NAMALWA (cell line): ENCODE results near the gene CCDC116.

Source experiments
- DNase-seq: peaks from one replicate; pipeline ENCODE4 v3.0.0-alpha.2; 2015; ENCODE audit warnings: low spot score

Gene CCDC116

DNA sequence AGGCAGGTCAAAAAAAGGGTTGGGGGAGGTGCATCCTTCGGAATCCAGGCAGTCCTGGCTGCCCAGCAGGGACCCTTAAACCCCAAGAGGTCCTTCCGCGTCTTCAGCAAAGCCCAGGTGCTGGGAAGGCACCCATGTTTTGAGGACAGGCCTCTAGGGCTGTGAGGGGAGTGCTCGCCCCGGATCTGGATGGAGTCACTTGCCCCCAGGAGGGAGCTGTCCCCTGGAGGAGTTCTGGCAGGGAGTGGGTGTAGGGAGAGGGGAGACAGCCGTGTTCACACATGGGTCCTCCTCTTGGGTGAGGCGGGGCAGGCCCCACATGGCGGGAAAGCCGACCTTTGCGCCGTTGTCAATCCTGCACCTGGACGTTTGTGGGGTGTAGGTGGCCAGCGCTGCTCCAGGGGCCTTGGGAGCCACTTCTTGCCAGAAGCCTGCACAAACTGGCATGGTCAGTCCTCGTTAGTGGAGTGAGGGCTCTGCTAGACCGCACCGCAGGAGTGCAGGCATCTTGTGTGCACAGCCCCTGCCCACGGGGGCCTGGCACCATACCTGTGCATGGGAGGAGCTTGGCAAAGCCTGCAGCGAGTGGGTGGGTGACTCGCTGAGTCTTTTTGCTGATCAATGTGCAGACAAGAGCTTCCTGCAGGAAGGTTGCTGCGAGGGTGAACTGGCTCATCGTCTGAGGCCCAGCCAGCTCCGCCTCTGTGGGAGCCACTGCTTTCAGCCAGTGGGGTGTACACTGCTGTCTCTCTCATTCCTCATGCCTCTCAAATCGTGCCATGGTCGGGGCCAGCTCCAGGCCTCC is 49.2 kb downstream of the CCDC116 start:
- DNase-seq: no peak

DNA sequence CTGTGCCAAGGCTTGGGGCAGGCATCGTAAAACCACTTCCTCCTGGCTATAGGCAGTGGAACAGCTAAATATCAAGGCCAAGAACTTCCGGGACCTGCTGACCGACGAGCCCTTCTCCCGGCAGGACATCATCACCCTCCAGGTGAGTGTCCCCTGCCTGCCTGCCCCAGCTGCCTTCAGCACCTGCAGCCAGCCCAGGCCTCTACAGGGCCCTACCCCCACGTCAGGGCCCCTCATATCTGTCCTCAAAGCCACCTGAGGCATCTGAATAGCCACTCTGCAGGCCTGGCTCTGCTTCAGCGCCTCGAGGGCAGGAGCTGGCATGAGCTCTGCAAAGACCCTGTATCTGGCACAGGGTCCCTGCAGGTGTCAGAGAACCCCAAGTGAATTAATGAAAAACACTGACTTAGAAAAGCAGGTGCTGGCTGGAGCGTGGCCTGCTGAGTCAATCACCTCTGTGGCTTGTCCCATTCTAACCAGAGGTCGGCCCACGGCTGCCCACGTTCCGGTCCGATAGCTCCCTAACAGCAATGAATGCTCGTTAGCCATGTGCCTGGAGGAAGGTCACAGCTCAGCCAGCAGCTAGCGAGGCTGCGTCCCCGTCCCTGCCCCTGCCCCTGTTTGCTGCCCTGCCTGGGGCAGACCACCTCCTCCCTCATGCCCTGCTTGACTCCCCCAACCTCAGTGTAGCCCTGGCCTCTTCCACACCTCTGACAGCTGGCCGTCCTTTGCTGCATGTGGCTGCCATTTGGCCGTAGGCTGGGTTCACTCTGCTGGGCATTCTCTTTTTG is 50.0 kb downstream of the CCDC116 start:
- DNase-seq: peak; percentile 47

DNA sequence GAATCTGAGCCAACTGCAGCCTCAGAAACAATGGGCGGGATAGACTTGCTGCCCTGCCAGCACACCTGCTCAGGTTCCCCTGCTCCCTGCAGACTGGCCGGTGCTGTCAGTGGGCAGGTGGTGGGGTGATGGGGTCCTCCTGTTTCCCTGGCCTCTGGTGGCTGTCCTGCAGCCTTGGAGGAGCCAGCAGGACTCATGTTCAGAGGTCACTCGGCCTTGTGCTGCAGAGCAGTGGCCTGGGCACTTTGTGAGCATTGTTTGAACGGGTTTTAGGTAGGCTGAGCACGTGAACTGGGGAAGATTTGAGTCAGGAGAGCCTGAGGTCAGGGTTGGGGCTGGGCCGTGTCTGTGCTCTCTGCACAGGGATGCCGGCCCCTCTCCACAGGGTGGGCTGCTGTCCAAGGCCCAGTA is 50.8 kb downstream of the CCDC116 start:
- no peak for DNase-seq

DNA sequence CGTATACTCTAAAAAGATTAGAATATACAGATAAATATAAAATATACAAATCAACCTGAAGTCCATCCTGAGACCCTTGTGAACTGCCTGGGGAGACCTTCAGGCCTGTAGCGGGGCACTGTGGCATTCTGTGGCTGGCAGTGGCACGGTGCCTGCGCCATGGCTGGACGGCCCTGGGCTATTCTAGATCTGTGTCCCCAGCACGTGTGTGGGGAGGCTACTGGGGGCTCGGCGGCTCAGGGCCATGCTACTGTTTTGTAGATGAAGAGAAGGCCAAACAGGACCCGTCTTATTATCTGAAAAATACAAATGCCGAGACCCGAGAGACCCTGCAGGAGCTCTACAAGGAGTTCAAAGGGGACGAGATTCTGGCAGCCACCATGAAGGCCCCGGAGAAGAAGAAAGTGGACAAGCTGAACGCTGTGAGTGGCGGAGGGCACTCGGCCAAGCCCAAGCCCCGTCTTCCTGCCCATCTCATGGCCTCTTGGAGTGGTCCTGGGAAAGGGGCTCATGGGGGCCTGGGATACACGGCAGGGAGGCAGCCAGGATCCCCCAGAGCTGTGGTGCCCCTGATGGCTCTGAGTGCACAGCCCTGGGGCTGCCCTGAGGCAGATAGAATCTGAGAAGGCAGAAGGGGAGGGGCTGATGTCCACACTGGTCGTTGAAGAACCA is 52.1 kb downstream of the CCDC116 start:
- DNase-seq: no peak

DNA sequence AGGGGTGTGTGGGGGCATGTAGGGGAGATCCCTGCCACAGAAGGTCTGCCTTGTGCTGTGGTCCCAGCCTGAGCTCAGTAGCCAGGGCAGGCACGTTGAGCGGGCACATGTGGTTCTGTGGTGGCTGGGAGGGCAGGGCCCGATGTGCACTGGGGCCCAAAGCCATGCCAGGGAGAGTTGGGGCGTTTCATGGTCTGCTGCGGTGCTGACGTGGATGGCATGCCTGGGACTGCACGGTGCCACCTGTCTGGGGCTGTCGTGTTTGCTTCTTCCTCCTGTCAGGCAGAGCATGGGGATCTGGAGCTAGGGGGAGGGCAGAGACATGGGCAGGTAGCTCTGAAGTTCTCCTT is 52.6 kb downstream of the CCDC116 start:
- DNase-seq: no peak

DNA sequence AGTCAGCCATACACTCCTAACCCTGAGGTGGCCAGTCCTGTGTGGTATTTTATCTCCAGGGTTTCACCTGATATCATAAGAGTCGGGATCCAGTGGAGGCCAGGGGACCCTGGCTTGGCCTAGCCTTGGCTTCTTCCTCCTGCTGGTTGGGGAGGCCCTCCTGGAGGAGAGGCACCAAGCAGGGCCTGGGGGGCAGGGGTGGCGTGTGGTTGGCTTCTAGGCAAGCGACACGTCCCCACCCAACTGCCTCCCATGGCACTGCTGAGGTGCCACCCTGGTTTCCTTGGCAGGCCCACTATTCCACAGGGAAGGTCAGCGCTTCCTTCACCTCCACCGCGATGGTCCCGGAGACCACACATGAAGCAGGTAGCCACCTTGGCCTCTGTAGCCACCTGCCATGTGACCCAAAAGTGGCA is 53.6 kb downstream of the CCDC116 start:
- no peak for DNase-seq
